ENCODE data around the gene ATXN1.

ATXN1 gene

GRCh38 chr6:16676376-16676775 lies 84.9 kb downstream of the ATXN1 start:
- Histone ChIP-seq H2BK120ac (ENCODE audit: low read depth, low read length) (no peak overlapping the region), H2BK15ac (ENCODE audit: low read depth, poor library complexity, severe bottlenecking) (no peak overlapping the region), H4K91ac (ENCODE audit: low read length) (no peak overlapping the region), H3K4me1 (ENCODE audit: control insufficient read depth, insufficient read depth, low read depth, low read length) (peaks cover 2% of the 10 kb centered on the region), H2AFZ (ENCODE audit: low read depth, low read length) (no peak overlapping the region), H3K4me2 (ENCODE audit: low read length, poor library complexity, severe bottlenecking) (no peak overlapping the region), H3K27me3 (ENCODE audit: control insufficient read depth in 1 of 2, insufficient read depth in 1 of 2, low read length in 2 of 2) (no peaks in the 10 kb centered on the region), H3K4ac (ENCODE audit: low read depth in 1 of 2, low read length in 2 of 2) (no peak overlapping the region), H2AK5ac (ENCODE audit: low read length, severe bottlenecking) (no peak overlapping the region), H2BK5ac (ENCODE audit: low read depth, low read length, poor library complexity, severe bottlenecking) (no peak overlapping the region), H3K9me3 (ENCODE audit: control insufficient read depth, low read length) (no peaks in the 10 kb centered on the region), H3K18ac (ENCODE audit: low read depth in 1 of 2, low read length in 2 of 2) (no peak overlapping the region), H3K9ac (ENCODE audit: low read length) (peak overlapping the region; percentile 52), H3K4me3 (ENCODE audit: insufficient read depth in 1 of 2, low read depth in 1 of 2, low read length in 2 of 2) (no peak overlapping the region), H3K27ac (ENCODE audit: low read length, poor library complexity, severe bottlenecking) (no peak overlapping the region), H3K36me3 (ENCODE audit: control insufficient read depth in 1 of 2, insufficient read depth in 2 of 2, low read depth in 1 of 2, low read length in 2 of 2) (no peaks in the 10 kb centered on the region), H3K79me1 (replicated peaks; ENCODE audit: low read length, poor library complexity, severe bottlenecking) (peaks cover 25% of the 10 kb centered on the region), H3K14ac (ENCODE audit: low read length in 2 of 2) (no peak overlapping the region), H2BK12ac (ENCODE audit: low read length in 2 of 2) (no peak overlapping the region), H4K8ac (ENCODE audit: low read length) (no peak overlapping the region), H3K23ac (ENCODE audit: low read length in 2 of 2) (no peak overlapping the region)
- peak; percentile 49 for DNase-seq
- WGBS = no CpG with 5 or more reads among the region's 2 CpGs

DNA sequence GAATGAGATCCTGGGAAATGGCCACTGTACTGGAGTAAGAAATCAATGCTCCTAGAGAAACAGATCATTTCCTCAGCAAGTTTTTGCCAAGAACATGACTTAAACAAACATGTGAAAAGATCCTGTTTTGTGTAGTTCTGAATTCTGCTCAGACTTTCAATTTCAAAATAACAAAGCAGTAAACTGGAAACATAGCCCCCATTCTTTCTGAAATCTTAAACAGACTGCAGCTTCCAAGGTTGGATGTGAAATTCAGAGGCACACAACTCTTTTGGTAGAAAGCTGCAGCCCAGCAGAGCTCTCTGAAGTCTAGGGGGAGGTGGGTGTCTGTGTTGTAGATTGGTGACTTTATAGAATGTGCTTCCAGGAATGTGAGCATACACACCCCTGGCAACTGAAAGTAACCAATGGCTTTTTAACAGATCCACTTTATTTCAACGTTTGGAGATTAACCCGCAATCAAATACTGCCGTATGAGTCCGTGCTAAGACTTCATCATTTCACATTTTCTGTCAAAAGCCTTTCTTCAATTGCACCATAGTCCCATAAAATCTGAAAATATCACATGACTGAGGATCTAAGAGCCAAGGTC lies 86.4 kb downstream of the ATXN1 start:
- H2AK5ac ChIP-seq (ENCODE audit: low read length, severe bottlenecking) = no peak overlapping the region
- no peak overlapping the region for H2BK15ac ChIP-seq (ENCODE audit: low read depth, poor library complexity, severe bottlenecking)
- no peak overlapping the region for H3K23ac ChIP-seq (ENCODE audit: low read length in 2 of 2)
- DNase-seq = peak; percentile 39
- no peak overlapping the region for H2BK12ac ChIP-seq (ENCODE audit: low read length in 2 of 2)
- H3K27me3 ChIP-seq (ENCODE audit: control insufficient read depth in 1 of 2, insufficient read depth in 1 of 2, low read length in 2 of 2) = no peaks in the 10 kb centered on the region
- no peak overlapping the region for H3K4ac ChIP-seq (ENCODE audit: low read depth in 1 of 2, low read length in 2 of 2)
- peak overlapping the region in 1 of 2 experiments; percentile 25 for H3K14ac ChIP-seq (ENCODE audit: low read length in 2 of 2)
- H3K4me2 ChIP-seq (ENCODE audit: low read length, poor library complexity, severe bottlenecking) = no peak overlapping the region
- no peak overlapping the region for H4K8ac ChIP-seq (ENCODE audit: low read length)
- peaks cover 24% of the 10 kb centered on the region for H3K79me1 ChIP-seq (replicated peaks; ENCODE audit: low read length, poor library complexity, severe bottlenecking)
- no peak overlapping the region for H4K91ac ChIP-seq (ENCODE audit: low read length)
- no peak overlapping the region for H2BK5ac ChIP-seq (ENCODE audit: low read depth, low read length, poor library complexity, severe bottlenecking)
- 84% methylated on average over 4 of the region's 4 CpGs for WGBS
- H3K36me3 ChIP-seq (ENCODE audit: control insufficient read depth in 1 of 2, insufficient read depth in 2 of 2, low read depth in 1 of 2, low read length in 2 of 2) = no peaks in the 10 kb centered on the region
- peak overlapping the region in 1 of 2 experiments; percentile 61 for H3K4me3 ChIP-seq (ENCODE audit: insufficient read depth in 1 of 2, low read depth in 1 of 2, low read length in 2 of 2)
- peak overlapping the region; percentile 80 for H3K9ac ChIP-seq (ENCODE audit: low read length)
- H3K4me1 ChIP-seq (ENCODE audit: control insufficient read depth, insufficient read depth, low read depth, low read length) = peaks cover 2% of the 10 kb centered on the region
- H3K18ac ChIP-seq (ENCODE audit: low read depth in 1 of 2, low read length in 2 of 2) = peak overlapping the region in 1 of 2 experiments; percentile 60
- H3K27ac ChIP-seq (ENCODE audit: low read length, poor library complexity, severe bottlenecking) = no peak overlapping the region
- H3K9me3 ChIP-seq (ENCODE audit: control insufficient read depth, low read length) = no peaks in the 10 kb centered on the region
- no peak overlapping the region for H2AFZ ChIP-seq (ENCODE audit: low read depth, low read length)
- H2BK120ac ChIP-seq (ENCODE audit: low read depth, low read length) = no peak overlapping the region

DNA sequence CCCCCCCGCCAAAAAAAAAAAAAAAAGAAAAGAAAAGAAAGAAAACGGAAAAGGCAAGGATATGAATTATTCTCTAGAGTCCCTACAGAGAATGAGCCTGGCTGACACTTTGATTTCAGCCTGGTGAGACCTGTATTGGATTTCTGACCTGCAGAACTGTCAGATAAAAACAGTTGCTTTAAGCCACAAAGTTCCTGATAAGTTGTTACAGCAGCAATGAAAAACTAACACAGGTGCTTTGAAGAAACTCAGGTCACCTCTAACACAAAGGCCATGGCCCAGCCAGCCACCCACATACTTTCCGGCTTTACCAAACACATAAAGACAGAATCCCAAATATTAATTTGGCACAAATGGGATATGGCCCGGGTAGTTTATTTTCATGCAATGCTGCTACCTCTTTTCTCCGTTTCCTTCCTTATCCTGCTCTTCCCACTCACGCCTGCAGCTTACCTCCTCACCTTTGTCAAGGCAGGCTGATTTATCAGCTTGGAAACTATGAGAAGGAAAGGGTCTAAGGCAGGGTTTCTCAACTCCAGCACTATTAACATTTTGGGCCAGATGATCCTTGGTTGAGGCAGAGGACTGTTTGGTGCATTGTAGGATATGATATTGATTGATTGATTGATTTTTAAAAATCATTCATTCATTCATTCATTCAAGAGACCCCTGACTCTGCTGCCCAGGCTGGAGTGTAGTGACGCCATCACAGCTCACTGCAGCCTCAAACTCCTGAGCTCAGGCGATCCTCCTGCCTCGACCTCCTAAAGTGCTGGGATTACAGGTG lies 88.1 kb downstream of the ATXN1 start:
- Histone ChIP-seq H2BK5ac (ENCODE audit: low read depth, low read length, poor library complexity, severe bottlenecking) (no peak overlapping the region), H3K27me3 (ENCODE audit: control insufficient read depth in 1 of 2, insufficient read depth in 1 of 2, low read length in 2 of 2) (no peaks in the 10 kb centered on the region), H3K27ac (ENCODE audit: low read length, poor library complexity, severe bottlenecking) (no peak overlapping the region), H2AFZ (ENCODE audit: low read depth, low read length) (no peak overlapping the region), H3K9me3 (ENCODE audit: control insufficient read depth, low read length) (no peaks in the 10 kb centered on the region), H3K4me3 (ENCODE audit: insufficient read depth in 1 of 2, low read depth in 1 of 2, low read length in 2 of 2) (no peak overlapping the region), H3K36me3 (ENCODE audit: control insufficient read depth in 1 of 2, insufficient read depth in 2 of 2, low read depth in 1 of 2, low read length in 2 of 2) (no peaks in the 10 kb centered on the region), H4K8ac (ENCODE audit: low read length) (no peak overlapping the region), H3K9ac (ENCODE audit: low read length) (no peak overlapping the region), H2BK15ac (ENCODE audit: low read depth, poor library complexity, severe bottlenecking) (no peak overlapping the region), H3K18ac (ENCODE audit: low read depth in 1 of 2, low read length in 2 of 2) (peak overlapping the region in 1 of 2 experiments; percentile 34), H3K4me2 (ENCODE audit: low read length, poor library complexity, severe bottlenecking) (no peak overlapping the region), H3K4ac (ENCODE audit: low read depth in 1 of 2, low read length in 2 of 2) (no peak overlapping the region), H3K79me1 (replicated peaks; ENCODE audit: low read length, poor library complexity, severe bottlenecking) (peaks cover 25% of the 10 kb centered on the region), H3K23ac (ENCODE audit: low read length in 2 of 2) (no peak overlapping the region), H4K91ac (ENCODE audit: low read length) (no peak overlapping the region), H3K14ac (ENCODE audit: low read length in 2 of 2) (no peak overlapping the region), H2BK120ac (ENCODE audit: low read depth, low read length) (no peak overlapping the region), H3K4me1 (ENCODE audit: control insufficient read depth, insufficient read depth, low read depth, low read length) (peaks cover 4% of the 10 kb centered on the region), H2BK12ac (ENCODE audit: low read length in 2 of 2) (no peak overlapping the region), H2AK5ac (ENCODE audit: low read length, severe bottlenecking) (no peak overlapping the region)
- DNase-seq = no peak
- WGBS = 99% methylated on average over 9 of the region's 9 CpGs
